SJCRH30 (cell line): Measurements from ENCODE around the gene FBXW2. TPM values are rescaled to one million over a fixed set of nuclear protein-coding genes. Genes with fewer than 3 reads are reported as not detected.

ENCODE experiments used
- DNase-seq, 2 experiments: peaks; one replicate each; pipeline ENCODE4 v3.0.0-alpha.2; 2015 to 2020
- H3K27ac ChIP-seq: fragments of 250-450 bp; sonication (Bioruptor Pico); 2 replicates; pipeline ENCODE4 v1.5.1; 2020; ENCODE audit warnings: mild to moderate bottlenecking, moderate library complexity
- H3K27me3 ChIP-seq: fragments of 250-450 bp; sonication (Bioruptor Pico); 2 replicates; pipeline ENCODE4 v1.5.1; 2020; ENCODE audit warnings: mild to moderate bottlenecking, moderate library complexity
- H3K36me3 ChIP-seq: fragments of 250-450 bp; sonication (Bioruptor Pico); 2 replicates; pipeline ENCODE4 v1.5.1; 2020; ENCODE audit warnings: mild to moderate bottlenecking, moderate library complexity
- H3K4me1 ChIP-seq: fragments of 250-450 bp; sonication (Bioruptor Pico); 2 replicates; pipeline ENCODE4 v1.5.1; 2020; ENCODE audit warnings: mild to moderate bottlenecking, moderate library complexity
- H3K4me3 ChIP-seq: fragments of 250-450 bp; sonication (Bioruptor Pico); 2 replicates; pipeline ENCODE4 v1.5.1; 2020; ENCODE audit warnings: mild to moderate bottlenecking, moderate library complexity
- H3K9me3 ChIP-seq: fragments of 250-450 bp; sonication (Bioruptor Pico); replicated peaks from 2 replicates; pipeline ENCODE4 v1.5.1; 2020; ENCODE audit warnings: mild to moderate bottlenecking, moderate library complexity
- total RNA-seq: library from RNA; depleted of rRNA; stranded (reverse); fragments of >200 nt; shearing (Covaris generic); gene quantifications from 2 replicates; pipeline ENCODE4 v1.2.3, GENCODE V29; 2014; rRNA removed

FBXW2 gene
- total RNA-seq, 1 experiment from 2014 or later = 43.6 TPM

DNA sequence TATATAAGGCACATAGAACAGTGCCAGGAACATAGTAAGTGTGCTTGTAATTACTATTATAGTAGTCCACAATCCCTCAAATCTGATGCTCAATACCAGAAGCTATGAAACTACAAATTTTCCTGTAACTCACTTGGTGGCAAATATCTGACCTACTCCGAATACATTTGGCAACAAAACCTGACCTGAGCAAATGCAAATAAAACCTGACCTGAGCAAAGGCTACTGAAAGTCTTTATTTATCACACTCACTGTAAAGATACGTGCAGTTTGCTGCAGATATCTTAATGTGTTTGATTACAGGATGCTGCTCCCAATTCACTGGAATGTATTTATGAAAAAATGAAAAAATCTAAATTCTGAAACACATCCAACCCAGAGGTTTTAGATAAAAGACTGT, 86.0 kb downstream of the FBXW2 start:
- no peak for DNase-seq
- Histone ChIP-seq H3K9me3 (no peaks in the 10 kb centered on the region; the same call in 1 of the 2 replicates), H3K4me3 (no peak overlapping the region), H3K27ac (no peak overlapping the region), H3K36me3 (no peaks in the 10 kb centered on the region), H3K27me3 (no peaks in the 10 kb centered on the region), H3K4me1 (peaks cover 8% of the 10 kb centered on the region)

Other genes with a start within 250 kb of the FBXW2 start
- 65.7 and 75.9 TPM in 2 replicates for gene CDK5RAP2, start 213.2 kb downstream of the FBXW2 start, total RNA-seq
- 10.1 and 12.8 TPM in 2 replicates for gene MEGF9, start 78.9 kb downstream of the FBXW2 start, total RNA-seq
- gene PSMD5, start 49.5 kb upstream of the FBXW2 start, total RNA-seq = 49.0 and 54.1 TPM in 2 replicates
- gene PHF19, start 83.8 kb upstream of the FBXW2 start, total RNA-seq = 20.2 and 24.1 TPM in 2 replicates
- 0.25 and 0.26 TPM in 2 replicates for gene TRAF1, start 133.4 kb upstream of the FBXW2 start, total RNA-seq